ENCODE data around the gene RPL36.

Gene RPL36

DNA sequence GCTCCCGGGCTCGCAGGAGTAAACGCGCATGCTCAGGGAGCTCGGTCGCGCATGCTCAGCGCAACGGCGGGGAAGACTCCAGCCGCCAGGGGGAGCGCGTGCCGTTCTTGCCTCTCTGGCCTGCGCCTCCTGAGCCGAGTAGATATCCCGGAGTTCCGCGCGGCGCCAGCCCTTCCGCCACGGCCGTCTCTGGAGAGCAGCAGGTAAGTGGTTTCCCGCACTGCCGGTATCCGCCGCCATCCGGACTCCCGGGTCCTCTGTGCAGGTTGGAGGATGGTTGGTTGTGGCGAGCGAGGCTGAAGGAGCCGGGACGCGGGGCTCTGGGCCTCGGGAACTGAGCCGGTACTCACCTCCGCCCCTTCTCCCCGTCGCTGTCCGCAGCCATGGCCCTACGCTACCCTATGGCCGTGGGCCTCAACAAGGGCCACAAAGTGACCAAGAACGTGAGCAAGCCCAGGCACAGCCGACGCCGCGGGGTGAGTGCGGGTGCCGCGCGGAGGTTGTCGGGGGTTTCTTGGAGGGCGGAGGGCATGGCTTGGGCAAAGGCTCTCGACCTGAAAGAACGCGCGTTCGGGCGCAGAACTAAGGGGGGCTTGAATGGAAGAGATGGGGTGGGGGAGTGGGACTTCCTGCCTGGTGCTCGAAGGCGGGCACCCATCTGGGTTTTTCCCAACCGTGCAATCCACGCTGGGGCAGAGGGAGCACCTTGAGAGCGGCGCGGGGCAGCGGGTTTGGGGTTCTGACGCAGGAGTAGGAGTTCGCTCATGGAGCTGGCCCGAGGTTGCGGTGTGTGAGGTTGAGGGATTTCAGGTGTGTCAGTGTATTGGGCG is at the start of gene RPL36:
Gene RPL36, plus strand, starts transcription at position 171 of the 830 bp plus-strand sequence. Its CDS starts 213 bp downstream, at position 384.
- H3K27ac ChIP-seq (ENCODE audit: low read depth, low read length): peak within 1 kb of the TSS; percentile 96
- H3K36me3 ChIP-seq (ENCODE audit: insufficient read depth, low read length): peaks cover 36% of the 10 kb centered on the region
- peak within 1 kb of the TSS; percentile 76 for H3K9ac ChIP-seq (ENCODE audit: low read length)
- H3K4me1 ChIP-seq (ENCODE audit: insufficient read depth, low read length): peaks cover 11% of the 10 kb centered on the region
- no peaks in the 10 kb centered on the region for H3K9me3 ChIP-seq (ENCODE audit: low read length)
- no peaks in the 10 kb centered on the region for H3K27me3 ChIP-seq (ENCODE audit: control insufficient read depth in 1 of 2, insufficient read depth in 2 of 2, low read length in 2 of 2)
- H3K4me3 ChIP-seq (ENCODE audit: low read depth in 1 of 2, low read length in 2 of 2): peak within 1 kb of the TSS; percentile 95 to 97

DNA sequence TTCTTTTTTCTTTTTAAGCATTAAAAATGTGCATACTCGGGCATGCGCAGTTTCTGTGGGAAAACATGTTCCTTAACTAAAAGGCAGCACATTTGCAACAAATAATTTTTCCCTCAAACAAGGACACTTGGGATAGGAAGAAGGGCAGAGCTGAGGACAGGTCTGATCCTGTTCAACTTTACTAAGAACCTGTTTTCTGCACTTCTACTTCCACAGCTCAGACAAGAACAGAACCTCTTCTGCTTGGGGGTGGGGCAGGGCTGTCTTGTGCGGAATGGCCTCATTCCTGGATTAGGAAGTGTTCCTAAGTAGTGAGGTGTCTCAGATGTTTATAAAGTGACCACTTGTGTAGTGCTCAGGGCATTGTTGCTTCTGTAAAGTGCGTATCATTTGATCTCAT is 48.9 kb upstream of the RPL36 start:
- Histone ChIP-seq H3K36me3 (ENCODE audit: insufficient read depth, low read length) (peaks cover 29% of the 10 kb centered on the region), H3K27ac (ENCODE audit: low read depth, low read length) (no peak overlapping the region), H3K27me3 (ENCODE audit: control insufficient read depth in 1 of 2, insufficient read depth in 2 of 2, low read length in 2 of 2) (no peaks in the 10 kb centered on the region), H3K4me3 (ENCODE audit: low read depth in 1 of 2, low read length in 2 of 2) (no peak overlapping the region), H3K9ac (ENCODE audit: low read length) (no peak overlapping the region), H3K4me1 (ENCODE audit: insufficient read depth, low read length) (peaks cover 10% of the 10 kb centered on the region), H3K9me3 (ENCODE audit: low read length) (no peaks in the 10 kb centered on the region)

DNA sequence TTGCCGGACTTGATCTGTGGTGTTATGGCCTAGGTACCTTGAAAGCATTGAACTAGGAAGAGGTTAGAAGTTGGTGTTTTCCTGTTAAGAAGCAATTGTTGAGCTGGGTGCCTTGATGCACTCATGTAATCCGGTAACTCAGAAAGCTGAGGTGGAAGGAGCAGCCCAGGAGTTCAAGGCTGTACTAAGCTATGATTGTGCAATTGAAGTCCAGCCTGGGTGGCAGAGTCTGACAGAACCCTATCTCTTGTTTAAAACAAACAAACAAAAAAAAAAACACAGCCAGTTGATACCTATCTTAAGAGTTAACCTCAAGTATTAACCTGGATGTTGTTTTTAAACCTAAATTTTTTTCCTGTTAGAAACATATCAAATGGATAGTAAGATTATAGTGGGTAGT is 47.9 kb upstream of the RPL36 start:
- Histone ChIP-seq H3K36me3 (ENCODE audit: insufficient read depth, low read length) (peaks cover 39% of the 10 kb centered on the region), H3K27me3 (ENCODE audit: control insufficient read depth in 1 of 2, insufficient read depth in 2 of 2, low read length in 2 of 2) (no peaks in the 10 kb centered on the region), H3K4me1 (ENCODE audit: insufficient read depth, low read length) (peaks cover 8% of the 10 kb centered on the region), H3K4me3 (ENCODE audit: low read depth in 1 of 2, low read length in 2 of 2) (no peak overlapping the region), H3K9ac (ENCODE audit: low read length) (no peak overlapping the region), H3K9me3 (ENCODE audit: low read length) (no peaks in the 10 kb centered on the region), H3K27ac (ENCODE audit: low read depth, low read length) (no peak overlapping the region)

DNA sequence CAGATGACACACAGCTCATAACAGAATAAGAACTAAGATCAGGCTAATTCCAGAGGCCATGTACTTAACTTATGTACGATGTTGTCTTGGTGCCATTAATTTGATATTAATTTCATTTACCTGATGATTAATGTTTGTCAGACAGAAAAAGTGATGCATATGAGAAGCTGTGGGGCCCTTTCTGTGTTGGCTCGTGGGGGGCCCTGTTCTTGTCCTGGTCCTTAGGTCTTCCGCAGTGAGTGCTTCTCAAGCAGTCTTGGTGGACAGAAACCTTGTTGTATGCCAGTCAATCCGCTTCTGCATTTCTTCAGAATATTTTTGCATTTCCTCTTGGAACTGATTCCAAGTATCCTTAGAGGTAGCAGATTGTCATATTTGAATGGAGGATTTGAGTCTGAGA is 47.0 kb upstream of the RPL36 start:
- no peak overlapping the region for H3K9ac ChIP-seq (ENCODE audit: low read length)
- H3K4me3 ChIP-seq (ENCODE audit: low read depth in 1 of 2, low read length in 2 of 2): no peak overlapping the region
- peaks cover 47% of the 10 kb centered on the region for H3K36me3 ChIP-seq (ENCODE audit: insufficient read depth, low read length)
- H3K4me1 ChIP-seq (ENCODE audit: insufficient read depth, low read length): no peaks in the 10 kb centered on the region
- no peaks in the 10 kb centered on the region for H3K27me3 ChIP-seq (ENCODE audit: control insufficient read depth in 1 of 2, insufficient read depth in 2 of 2, low read length in 2 of 2)
- no peaks in the 10 kb centered on the region for H3K9me3 ChIP-seq (ENCODE audit: low read length)
- no peak overlapping the region for H3K27ac ChIP-seq (ENCODE audit: low read depth, low read length)

DNA sequence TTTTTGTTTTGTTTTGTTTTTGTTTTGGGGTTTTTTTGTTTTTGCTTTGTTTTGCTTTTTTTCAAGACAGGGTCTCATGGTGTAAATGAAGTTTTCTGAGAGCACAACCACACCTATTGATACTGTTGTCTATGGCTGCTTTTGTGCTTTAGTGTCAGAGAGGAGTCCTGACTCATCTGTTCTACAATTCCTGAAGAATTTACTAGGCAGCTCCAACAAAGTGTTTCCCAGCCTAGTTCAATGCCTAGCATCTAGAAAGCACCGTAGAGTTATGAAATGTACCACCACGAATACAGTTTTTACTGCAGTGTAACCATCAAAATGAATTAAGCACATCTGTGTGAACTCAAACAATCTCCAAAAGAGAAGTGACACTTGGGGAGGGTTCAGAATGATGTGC is 46.1 kb upstream of the RPL36 start:
- no peaks in the 10 kb centered on the region for H3K4me1 ChIP-seq (ENCODE audit: insufficient read depth, low read length)
- H3K4me3 ChIP-seq (ENCODE audit: low read depth in 1 of 2, low read length in 2 of 2): no peak overlapping the region
- no peaks in the 10 kb centered on the region for H3K27me3 ChIP-seq (ENCODE audit: control insufficient read depth in 1 of 2, insufficient read depth in 2 of 2, low read length in 2 of 2)
- H3K36me3 ChIP-seq (ENCODE audit: insufficient read depth, low read length): peaks cover 53% of the 10 kb centered on the region
- H3K27ac ChIP-seq (ENCODE audit: low read depth, low read length): no peak overlapping the region
- H3K9ac ChIP-seq (ENCODE audit: low read length): no peak overlapping the region
- H3K9me3 ChIP-seq (ENCODE audit: low read length): no peaks in the 10 kb centered on the region

DNA sequence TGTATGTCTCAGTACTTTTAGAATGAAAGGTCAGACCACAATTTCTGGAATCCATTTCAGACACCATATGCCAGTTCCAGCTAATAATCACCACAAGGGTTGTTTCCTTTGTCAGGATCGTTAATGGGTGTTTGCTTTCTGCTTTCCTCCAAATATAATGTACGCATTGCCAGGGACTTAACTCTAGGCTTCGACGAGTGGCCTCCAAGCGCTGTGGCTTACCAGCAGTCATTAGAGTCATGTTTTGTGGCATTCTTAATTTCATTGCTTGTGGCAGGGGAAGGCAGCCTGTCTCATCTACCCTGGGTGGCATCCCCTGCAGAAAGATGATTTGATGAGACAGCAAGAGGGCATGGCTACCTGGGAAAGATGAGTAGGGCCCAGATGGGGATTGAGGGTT is 44.7 kb upstream of the RPL36 start:
- no peak overlapping the region for H3K27ac ChIP-seq (ENCODE audit: low read depth, low read length)
- H3K9ac ChIP-seq (ENCODE audit: low read length): no peak overlapping the region
- peaks cover 62% of the 10 kb centered on the region for H3K36me3 ChIP-seq (ENCODE audit: insufficient read depth, low read length)
- H3K9me3 ChIP-seq (ENCODE audit: low read length): no peaks in the 10 kb centered on the region
- H3K4me3 ChIP-seq (ENCODE audit: low read depth in 1 of 2, low read length in 2 of 2): no peak overlapping the region
- no peaks in the 10 kb centered on the region for H3K27me3 ChIP-seq (ENCODE audit: control insufficient read depth in 1 of 2, insufficient read depth in 2 of 2, low read length in 2 of 2)
- H3K4me1 ChIP-seq (ENCODE audit: insufficient read depth, low read length): no peaks in the 10 kb centered on the region

DNA sequence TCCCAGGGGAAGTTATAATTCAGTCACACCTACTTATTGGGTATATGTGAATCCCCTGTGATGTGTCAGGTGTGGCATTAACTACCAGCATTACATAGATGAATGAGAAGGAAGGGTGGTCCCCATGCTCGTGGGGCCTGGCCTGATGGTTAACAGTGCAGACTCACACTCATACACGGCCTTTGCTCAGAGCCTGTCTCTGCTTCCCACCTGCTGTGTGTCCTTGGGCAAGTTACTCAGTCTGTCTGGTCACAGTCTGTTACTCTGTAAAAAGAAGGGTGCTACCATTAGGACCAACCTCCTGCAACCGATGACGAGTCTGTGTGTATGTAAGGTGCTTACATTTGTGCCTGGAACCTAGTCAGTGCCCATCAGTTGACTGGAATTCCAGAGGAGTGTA is 43.4 kb upstream of the RPL36 start:
- Histone ChIP-seq H3K9me3 (ENCODE audit: low read length) (no peaks in the 10 kb centered on the region), H3K27ac (ENCODE audit: low read depth, low read length) (no peak overlapping the region), H3K36me3 (ENCODE audit: insufficient read depth, low read length) (peaks cover 70% of the 10 kb centered on the region), H3K4me1 (ENCODE audit: insufficient read depth, low read length) (no peaks in the 10 kb centered on the region), H3K27me3 (ENCODE audit: control insufficient read depth in 1 of 2, insufficient read depth in 2 of 2, low read length in 2 of 2) (no peaks in the 10 kb centered on the region), H3K9ac (ENCODE audit: low read length) (no peak overlapping the region), H3K4me3 (ENCODE audit: low read depth in 1 of 2, low read length in 2 of 2) (no peak overlapping the region)

DNA sequence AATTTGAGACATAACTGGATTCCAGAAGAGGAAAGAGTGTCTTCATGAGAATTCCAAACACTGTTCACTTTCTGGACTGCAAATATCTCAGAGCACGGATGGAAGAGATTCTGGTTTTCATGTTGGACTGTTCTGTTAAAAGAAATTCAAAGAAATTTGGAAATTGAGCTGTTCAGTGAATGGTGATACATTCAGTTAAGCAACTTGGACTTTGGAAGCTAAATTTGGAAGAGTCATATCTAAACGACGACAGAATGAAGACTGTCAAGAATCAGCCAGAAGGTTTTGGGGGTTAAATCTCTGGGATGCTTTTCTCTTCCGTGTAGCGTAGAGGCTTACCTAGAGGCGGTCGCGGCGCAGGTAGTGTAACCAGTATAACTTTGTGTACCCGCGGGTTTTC is 41.6 kb upstream of the RPL36 start:
- H3K27me3 ChIP-seq (ENCODE audit: control insufficient read depth in 1 of 2, insufficient read depth in 2 of 2, low read length in 2 of 2): no peaks in the 10 kb centered on the region
- H3K9ac ChIP-seq (ENCODE audit: low read length): no peak overlapping the region
- H3K4me3 ChIP-seq (ENCODE audit: low read depth in 1 of 2, low read length in 2 of 2): no peak overlapping the region
- H3K27ac ChIP-seq (ENCODE audit: low read depth, low read length): no peak overlapping the region
- no peaks in the 10 kb centered on the region for H3K4me1 ChIP-seq (ENCODE audit: insufficient read depth, low read length)
- H3K9me3 ChIP-seq (ENCODE audit: low read length): no peaks in the 10 kb centered on the region
- H3K36me3 ChIP-seq (ENCODE audit: insufficient read depth, low read length): peaks cover 72% of the 10 kb centered on the region

DNA sequence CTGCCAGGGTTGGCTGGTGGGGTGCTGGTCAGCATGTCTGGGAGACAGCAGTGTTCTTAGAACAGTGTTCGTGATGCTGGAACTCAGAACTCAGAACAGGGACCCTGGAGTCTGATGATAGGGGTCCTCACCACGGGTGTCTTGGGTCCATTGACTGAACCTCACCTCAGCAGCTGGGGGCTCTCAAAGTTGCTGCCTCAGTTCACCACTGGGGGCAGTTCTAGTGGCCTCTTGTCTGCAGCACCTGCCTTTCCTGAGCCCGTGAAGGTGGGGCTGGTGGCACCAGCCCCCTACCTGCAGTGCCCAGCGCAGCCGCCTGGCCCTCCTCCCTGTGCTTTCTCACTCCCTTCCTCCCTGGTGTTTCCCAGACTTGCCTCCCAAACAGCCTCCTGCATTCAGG is 38.7 kb upstream of the RPL36 start:
- Histone ChIP-seq H3K27me3 (ENCODE audit: control insufficient read depth in 1 of 2, insufficient read depth in 2 of 2, low read length in 2 of 2) (no peaks in the 10 kb centered on the region), H3K27ac (ENCODE audit: low read depth, low read length) (no peak overlapping the region), H3K4me1 (ENCODE audit: insufficient read depth, low read length) (no peaks in the 10 kb centered on the region), H3K36me3 (ENCODE audit: insufficient read depth, low read length) (peaks cover 76% of the 10 kb centered on the region), H3K9ac (ENCODE audit: low read length) (no peak overlapping the region), H3K9me3 (ENCODE audit: low read length) (no peaks in the 10 kb centered on the region), H3K4me3 (ENCODE audit: low read depth in 1 of 2, low read length in 2 of 2) (no peak overlapping the region)

DNA sequence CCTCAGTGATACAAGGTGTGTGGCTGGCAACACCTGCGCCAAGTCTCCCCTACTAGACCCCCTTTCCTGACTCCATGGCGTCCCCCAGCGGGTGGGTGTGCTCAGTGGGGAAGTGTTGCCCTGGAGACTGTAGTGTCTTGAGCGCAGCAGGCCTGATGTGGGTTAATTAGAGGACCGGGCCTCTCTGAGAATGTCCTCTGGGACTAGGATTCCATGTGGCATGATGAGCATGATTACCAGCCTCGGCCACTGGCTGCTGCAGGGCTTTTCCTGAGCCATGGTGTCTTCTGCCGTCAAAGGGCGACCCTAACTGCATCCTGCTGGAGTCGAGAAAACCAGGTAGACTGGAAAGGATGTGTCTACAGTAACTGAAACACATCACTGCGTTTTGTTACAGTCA is 37.8 kb upstream of the RPL36 start:
- Histone ChIP-seq H3K9me3 (ENCODE audit: low read length) (no peaks in the 10 kb centered on the region), H3K27me3 (ENCODE audit: control insufficient read depth in 1 of 2, insufficient read depth in 2 of 2, low read length in 2 of 2) (no peaks in the 10 kb centered on the region), H3K4me3 (ENCODE audit: low read depth in 1 of 2, low read length in 2 of 2) (no peak overlapping the region), H3K9ac (ENCODE audit: low read length) (no peak overlapping the region), H3K36me3 (ENCODE audit: insufficient read depth, low read length) (peaks cover 71% of the 10 kb centered on the region), H3K4me1 (ENCODE audit: insufficient read depth, low read length) (no peaks in the 10 kb centered on the region), H3K27ac (ENCODE audit: low read depth, low read length) (no peak overlapping the region)

DNA sequence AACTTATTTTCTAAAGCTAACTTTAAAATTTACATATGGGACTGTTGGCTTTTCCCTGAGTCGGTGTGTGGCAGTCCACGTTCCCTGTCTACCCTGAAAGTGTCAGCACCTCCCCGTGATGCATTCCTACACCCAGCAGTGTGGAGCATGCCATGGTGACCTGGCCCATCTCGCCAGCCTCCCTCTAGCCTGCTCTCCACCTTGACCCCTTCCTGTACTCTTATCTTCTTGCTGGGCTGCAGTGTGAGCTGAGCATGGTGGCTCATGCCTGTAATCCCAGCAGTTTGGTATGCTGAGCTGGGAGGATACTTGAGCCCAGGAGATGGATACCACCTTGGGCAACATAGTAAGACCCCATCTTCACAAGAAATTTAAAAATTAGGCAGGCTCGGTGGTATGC is 35.2 kb upstream of the RPL36 start:
- Histone ChIP-seq H3K27ac (ENCODE audit: low read depth, low read length) (no peak overlapping the region), H3K9ac (ENCODE audit: low read length) (no peak overlapping the region), H3K27me3 (ENCODE audit: control insufficient read depth in 1 of 2, insufficient read depth in 2 of 2, low read length in 2 of 2) (no peaks in the 10 kb centered on the region), H3K36me3 (ENCODE audit: insufficient read depth, low read length) (peaks cover 67% of the 10 kb centered on the region), H3K4me1 (ENCODE audit: insufficient read depth, low read length) (no peaks in the 10 kb centered on the region), H3K4me3 (ENCODE audit: low read depth in 1 of 2, low read length in 2 of 2) (no peak overlapping the region), H3K9me3 (ENCODE audit: low read length) (no peaks in the 10 kb centered on the region)

DNA sequence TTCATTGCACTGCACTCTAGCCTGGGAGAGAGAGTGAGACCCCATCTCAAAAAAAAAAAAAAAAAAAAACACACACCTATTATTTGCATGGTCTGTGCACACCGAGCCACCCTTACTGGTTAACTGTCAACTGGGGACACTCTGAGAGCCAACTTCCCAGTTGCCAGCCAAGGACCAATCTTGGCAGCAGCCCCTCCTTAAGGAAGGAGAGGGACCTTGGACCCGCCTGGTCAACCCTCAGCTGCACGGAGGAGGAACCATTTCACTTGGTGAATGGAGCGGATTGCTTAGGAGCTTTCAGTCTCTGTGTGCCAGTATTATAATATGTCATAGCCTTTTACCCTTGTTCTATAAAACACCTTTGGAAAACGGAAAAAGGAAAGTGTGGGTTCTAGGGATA is 34.7 kb upstream of the RPL36 start:
- H3K4me1 ChIP-seq (ENCODE audit: insufficient read depth, low read length): no peaks in the 10 kb centered on the region
- H3K27me3 ChIP-seq (ENCODE audit: control insufficient read depth in 1 of 2, insufficient read depth in 2 of 2, low read length in 2 of 2): no peaks in the 10 kb centered on the region
- H3K9ac ChIP-seq (ENCODE audit: low read length): no peak overlapping the region
- peaks cover 67% of the 10 kb centered on the region for H3K36me3 ChIP-seq (ENCODE audit: insufficient read depth, low read length)
- no peaks in the 10 kb centered on the region for H3K9me3 ChIP-seq (ENCODE audit: low read length)
- H3K27ac ChIP-seq (ENCODE audit: low read depth, low read length): no peak overlapping the region
- H3K4me3 ChIP-seq (ENCODE audit: low read depth in 1 of 2, low read length in 2 of 2): no peak overlapping the region
